Stomach (tissue), 9 donors: ENCODE measurements around the gene SPATA32. TPM values are rescaled to one million over a fixed set of nuclear protein-coding genes. Genes with fewer than 3 reads are reported as not detected.
A peak's percentile ranks its signal among the peaks of the same experiment; 100 is the strongest.

Source experiments
- DNase-seq, 2 donors: peaks; one replicate each; pipeline versions ENCODE4 v3.0.0 to v3.0.0-alpha.2; 2013 to 2019
- H3K27ac ChIP-seq, 5 donors: fragments of 200-600 bp in 4 of 5; sonication (generic) in 4 of 5; one replicate each; pipeline ENCODE4 v1.5.1; 2013 to 2019; ENCODE audit warnings: mild to moderate bottlenecking in 1 of 5, moderate library complexity in 1 of 5
- H3K27me3 ChIP-seq, 3 donors: fragments of 200-600 bp; sonication (generic); one replicate each; pipeline ENCODE4 v1.5.1; 2017 to 2019; ENCODE audit warnings: mixed run types in 1 of 3
- H3K36me3 ChIP-seq, 4 donors: fragments of 200-600 bp; sonication (generic); 1 replicate in 3 of 4; 2 replicates in 1 of 4; pipeline ENCODE4 v1.5.1; 2016 to 2019
- H3K4me1 ChIP-seq, 4 donors: fragments of 200-600 bp; sonication (generic); one replicate each; pipeline ENCODE4 v1.5.1; 2016 to 2019
- H3K4me3 ChIP-seq, 4 donors: fragments of 200-600 bp; sonication (generic) in 3 of 4; one replicate each; pipeline ENCODE4 v1.5.1; 2016 to 2019; ENCODE audit warnings: mild to moderate bottlenecking in 1 of 4
- H3K9me3 ChIP-seq, 4 donors: fragments of 200-600 bp; sonication (generic); one replicate each; pipeline ENCODE4 v1.5.1; 2016 to 2019
- CTCF ChIP-seq, 7 experiments: fragments of 450-650 bp in 4 of 7; fragments of 200-600 bp in 3 of 7; sonication (generic) in 3 of 7; IDR thresholded peaks; one replicate each; pipeline ENCODE4 v1.5.1; 2016 to 2019; ENCODE audit warnings: antibody characterized with exemption in 7 of 7, control low read depth in 2 of 7, mild to moderate bottlenecking in 1 of 7
- EP300 ChIP-seq: sonication (generic); formaldehyde crosslinking; IDR thresholded peaks from one replicate; pipeline ENCODE4 v1.6.1; 2017; ENCODE audit warnings: antibody characterized with exemption
- POLR2A ChIP-seq, 4 donors: fragments of 450-650 bp; IDR thresholded peaks; one replicate each; pipeline ENCODE4 v1.6.1; 2016; ENCODE audit warnings: antibody characterized with exemption in 4 of 4, control low read depth in 2 of 4, mild to moderate bottlenecking in 1 of 4, moderate library complexity in 1 of 4
- POLR2AphosphoS5 ChIP-seq, 3 donors: sonication (generic); formaldehyde crosslinking; IDR thresholded peaks; one replicate each; pipeline ENCODE4 v1.6.1; 2016; ENCODE audit warnings: antibody characterized with exemption in 3 of 3
- WGBS, 5 donors: extraction: QIAGEN DNeasy Blood & Tissue Kit in 3 of 5; methylation state at CpG; one replicate each; pipeline versions ENCODE4 v1.1.5 to v1.1.7; 2013 to 2018; 5-methylcytosine and 5-hydroxymethylcytosine counted together
- intact Hi-C: fragments of 100-400 bp; cut with DNase I; formaldehyde crosslinking; loops from one replicate; pipeline ENCODE4 v1.15.1; 2023; ENCODE audit warnings: low total_unique reads
- polyA plus RNA-seq, 3 donors: library from polyadenylated mRNA; stranded (reverse); fragments of 200-250 nt; gene quantifications; one replicate each; pipeline ENCODE4 v1.2.3, GENCODE V29; 2013
- total RNA-seq, 5 donors: library from RNA; depleted of rRNA; stranded (reverse); fragments of >200 nt; gene quantifications; one replicate each; pipeline versions ENCODE4 v1.1.0 to v1.2.3, GENCODE V29; 2014 to 2016
- donor health status: healthy with polysubstance abuse.
- donor health status: Bipolar disorder and iron deficiency.
- donor health status: healthy.

SPATA32 gene
- total and polyA plus RNA-seq, 8 donors: not detected

GRCh38 chr17:45231481-45232116 is 30.3 kb downstream of the SPATA32 start:
- no peaks in the 10 kb centered on the region for H3K9me3 ChIP-seq
- H3K4me3 ChIP-seq: no peak overlapping the region
- TF ChIP-seq CTCF (IDR thresholded peaks at IDR 0.05) (peak in 2 of 7 experiments; percentile 30 to 36), POLR2AphosphoS5 (IDR thresholded peaks at IDR 0.05) (no peak)
- intact Hi-C loops: no loop called here
- peaks cover 0 to 20% (median 3%) of the 10 kb centered on the region in 4 donors for H3K36me3 ChIP-seq
- H3K27ac ChIP-seq: peak overlapping the region in 3 of 5 donors; percentile 85 to 93 (median 92)
- peaks cover 24 to 71% (median 48%) of the 10 kb centered on the region in 4 donors for H3K4me1 ChIP-seq
- peak; percentile 56 to 59 for DNase-seq
- 61 to 84% (median 68%) methylated on average over 9 to 19 of the region's 19 CpGs for WGBS, 5 donors
- peaks cover 0 to 8% (median 0%) of the 10 kb centered on the region in 3 donors for H3K27me3 ChIP-seq

- 35 to 49% (median 41%) methylated on average over 10 to 12 of the region's 12 CpGs for WGBS, 5 donors
- Histone ChIP-seq H3K27me3 (peaks cover 0 to 3% (median 0%) of the 10 kb centered on the region in 3 donors), H3K27ac (peak overlapping the region in 3 of 5 donors; percentile 85 to 93 (median 92)), H3K9me3 (no peaks in the 10 kb centered on the region), H3K36me3 (peaks cover 0 to 15% (median 3%) of the 10 kb centered on the region in 4 donors), H3K4me1 (peaks cover 24 to 75% (median 49%) of the 10 kb centered on the region in 4 donors), H3K4me3 (no peak overlapping the region)
- TF ChIP-seq POLR2AphosphoS5 (IDR thresholded peaks at IDR 0.05) (no peak), EP300 (no peak), CTCF (IDR thresholded peaks at IDR 0.05) (no peak), POLR2A (IDR thresholded peaks at IDR 0.05) (no peak)
- DNase-seq: peak in 1 of 2 donors; percentile 79
- intact Hi-C loops: no loop called here
Observed at GRCh38 chr17:45230787-45231480, 31.0 kb downstream of the SPATA32 start.

DNA sequence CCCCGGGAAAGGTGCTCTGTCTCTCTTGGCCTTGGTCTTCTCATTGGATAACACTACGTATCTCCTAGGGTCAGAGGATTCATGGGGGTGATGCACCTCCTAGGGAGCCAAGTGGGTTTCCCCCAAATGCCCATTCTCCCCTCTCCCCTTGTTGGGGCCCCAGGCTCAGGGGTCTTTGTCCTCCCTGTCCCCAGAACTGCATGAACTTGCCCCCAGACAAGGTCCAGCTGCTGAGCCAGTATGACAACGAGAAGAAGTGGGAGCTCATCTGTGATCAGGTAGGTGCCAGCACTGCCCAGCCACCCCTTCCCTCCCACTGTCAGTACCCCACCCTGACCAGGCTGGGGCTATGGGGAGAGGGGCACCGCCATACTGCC is 31.5 kb downstream of the SPATA32 start:
- WGBS, 5 donors: 80 to 96% (median 88%) methylated on average over 4 of the region's 4 CpGs
- peaks cover 0 to 12% (median 3%) of the 10 kb centered on the region in 4 donors for H3K36me3 ChIP-seq
- no peaks in the 10 kb centered on the region for H3K9me3 ChIP-seq
- H3K27ac ChIP-seq: peak overlapping the region in 3 of 5 donors; percentile 85 to 93 (median 92)
- H3K4me3 ChIP-seq: no peak overlapping the region
- H3K27me3 ChIP-seq: no peaks in the 10 kb centered on the region
- intact Hi-C loops: no loop called here
- peaks cover 24 to 71% (median 49%) of the 10 kb centered on the region in 4 donors for H3K4me1 ChIP-seq
- DNase-seq: no peak
- no peak for TF ChIP-seq POLR2AphosphoS5 (IDR thresholded peaks at IDR 0.05)
- TF ChIP-seq POLR2A (IDR thresholded peaks at IDR 0.05): no peak
- no peak for TF ChIP-seq CTCF (IDR thresholded peaks at IDR 0.05)
- no peak for TF ChIP-seq EP300

- 72 to 85% (median 76%) methylated on average over 14 to 16 of the region's 16 CpGs for WGBS, 5 donors
- peak in 1 of 2 donors; percentile 62 for DNase-seq
- no peak overlapping the region for H3K4me3 ChIP-seq
Observed at GRCh38 chr17:45229681-45230409, 32.0 kb downstream of the SPATA32 start.

More at GRCh38 chr17:45229681-45230409, 32.0 kb downstream of the SPATA32 start:
- H3K4me1 ChIP-seq: peaks cover 24 to 69% (median 49%) of the 10 kb centered on the region in 4 donors
- no peaks in the 10 kb centered on the region for H3K9me3 ChIP-seq
- peak overlapping the region in 4 of 5 donors; percentile 74 to 93 (median 88) for H3K27ac ChIP-seq
- intact Hi-C loops: no loop called here
- TF ChIP-seq POLR2A (IDR thresholded peaks at IDR 0.05) (no peak), EP300 (no peak), POLR2AphosphoS5 (IDR thresholded peaks at IDR 0.05) (no peak), CTCF (IDR thresholded peaks at IDR 0.05) (no peak)
- H3K36me3 ChIP-seq: peaks cover 0 to 12% (median 3%) of the 10 kb centered on the region in 4 donors
- H3K27me3 ChIP-seq: no peaks in the 10 kb centered on the region
